ENCODE measurements around the gene NOP53. TPM values are rescaled to one million over a fixed set of nuclear protein-coding genes. Genes with fewer than 3 reads are reported as not detected.

Gene NOP53
- total and polyA plus RNA-seq, 9 of the 15 experiments (the other 6 are each of a cell fraction or from before 2014, with no cell fraction given), result 6.5 to 274 (median 145) TPM

DNA sequence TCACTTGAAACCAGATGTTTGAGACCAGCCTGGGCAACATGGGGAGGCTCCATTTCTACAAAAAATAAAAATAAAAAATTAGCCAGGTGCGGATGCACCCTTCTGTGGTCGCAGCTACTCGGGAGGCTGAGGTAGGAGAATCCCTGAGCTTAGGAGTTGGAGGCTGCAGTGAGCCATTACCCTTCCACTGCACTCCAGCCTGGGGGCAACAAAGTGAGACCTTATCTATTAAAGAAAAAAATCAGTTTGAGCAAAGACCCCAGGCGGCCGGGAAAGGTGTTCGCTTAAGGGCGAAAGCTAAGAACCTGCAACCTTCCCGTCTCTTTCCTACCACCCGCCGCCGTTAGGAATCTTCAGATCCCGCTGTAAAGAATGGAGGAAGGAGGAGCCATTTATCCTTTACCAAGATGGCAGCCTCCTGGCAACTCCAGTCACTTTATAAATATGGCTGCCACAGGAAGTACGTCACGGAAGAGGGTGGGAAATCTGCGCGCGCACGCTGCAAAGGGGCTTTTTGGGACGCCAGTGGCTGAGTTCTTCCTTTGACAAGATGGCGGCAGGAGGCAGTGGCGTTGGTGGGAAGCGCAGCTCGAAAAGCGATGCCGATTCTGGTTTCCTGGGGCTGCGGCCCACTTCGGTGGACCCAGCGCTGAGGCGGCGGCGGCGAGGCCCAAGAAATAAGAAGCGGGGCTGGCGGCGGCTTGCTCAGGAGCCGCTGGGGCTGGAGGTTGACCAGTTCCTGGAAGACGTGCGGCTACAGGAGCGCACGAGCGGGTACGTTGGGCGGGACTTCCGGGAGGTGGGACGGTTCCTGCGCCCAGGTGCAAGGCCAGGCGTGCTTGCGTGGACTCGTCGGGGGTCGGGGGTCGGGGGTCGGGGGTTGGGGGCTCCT, at the start of gene NOP53 (continued):
- TF ChIP-seq, protein P1, sequence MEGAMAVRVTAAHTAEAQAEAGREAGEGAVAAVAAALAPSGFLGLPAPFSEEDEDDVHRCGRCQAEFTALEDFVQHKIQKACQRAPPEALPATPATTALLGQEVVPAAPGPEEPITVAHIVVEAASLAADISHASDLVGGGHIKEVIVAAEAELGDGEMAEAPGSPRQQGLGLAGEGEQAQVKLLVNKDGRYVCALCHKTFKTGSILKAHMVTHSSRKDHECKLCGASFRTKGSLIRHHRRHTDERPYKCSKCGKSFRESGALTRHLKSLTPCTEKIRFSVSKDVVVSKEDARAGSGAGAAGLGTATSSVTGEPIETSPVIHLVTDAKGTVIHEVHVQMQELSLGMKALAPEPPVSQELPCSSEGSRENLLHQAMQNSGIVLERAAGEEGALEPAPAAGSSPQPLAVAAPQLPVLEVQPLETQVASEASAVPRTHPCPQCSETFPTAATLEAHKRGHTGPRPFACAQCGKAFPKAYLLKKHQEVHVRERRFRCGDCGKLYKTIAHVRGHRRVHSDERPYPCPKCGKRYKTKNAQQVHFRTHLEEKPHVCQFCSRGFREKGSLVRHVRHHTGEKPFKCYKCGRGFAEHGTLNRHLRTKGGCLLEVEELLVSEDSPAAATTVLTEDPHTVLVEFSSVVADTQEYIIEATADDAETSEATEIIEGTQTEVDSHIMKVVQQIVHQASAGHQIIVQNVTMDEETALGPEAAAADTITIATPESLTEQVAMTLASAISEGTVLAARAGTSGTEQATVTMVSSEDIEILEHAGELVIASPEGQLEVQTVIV (CRISPR knock-in tag; IDR thresholded peaks at IDR 0.05; ENCODE audit: borderline replicate concordance), result no peak
- no peak for TF ChIP-seq CTCF (IDR thresholded peaks at IDR 0.05 in 2 of 3, conservative IDR thresholded peaks at IDR 0.05 in 1 of 3; ENCODE audit: insufficient read depth in 2 of 3, low read depth in 1 of 3, low read length in 3 of 3)
- TF ChIP-seq ELK1 (CRISPR knock-in tag; IDR thresholded peaks at IDR 0.05), result no peak
- no peak for TF ChIP-seq ZNF274 (IDR thresholded peaks at IDR 0.05; ENCODE audit: borderline replicate concordance, low read depth, low read length)
- TF ChIP-seq, protein P2, sequence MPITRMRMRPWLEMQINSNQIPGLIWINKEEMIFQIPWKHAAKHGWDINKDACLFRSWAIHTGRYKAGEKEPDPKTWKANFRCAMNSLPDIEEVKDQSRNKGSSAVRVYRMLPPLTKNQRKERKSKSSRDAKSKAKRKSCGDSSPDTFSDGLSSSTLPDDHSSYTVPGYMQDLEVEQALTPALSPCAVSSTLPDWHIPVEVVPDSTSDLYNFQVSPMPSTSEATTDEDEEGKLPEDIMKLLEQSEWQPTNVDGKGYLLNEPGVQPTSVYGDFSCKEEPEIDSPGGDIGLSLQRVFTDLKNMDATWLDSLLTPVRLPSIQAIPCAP (CRISPR knock-in tag; IDR thresholded peaks at IDR 0.05; ENCODE audit: borderline replicate concordance), result no peak
- no peak for TF ChIP-seq ZC3H11A (IDR thresholded peaks at IDR 0.05; ENCODE audit: low read depth, low read length)
- TF ChIP-seq ZNF444 (CRISPR knock-in tag; IDR thresholded peaks at IDR 0.05), result no peak
- TF ChIP-seq SIN3A (IDR thresholded peaks at IDR 0.05; ENCODE audit: borderline replicate concordance in 2 of 2, control insufficient read depth in 1 of 2, low read depth in 2 of 2, low read length in 2 of 2), result peak in 1 of 2 experiments; percentile 81; a peak in 2 of 4 replicates
- TF ChIP-seq U2AF2 (optimal IDR thresholded peaks at IDR 0.05; ENCODE audit: low read depth, low read length), result no peak
- no peak for TF ChIP-seq HNRNPUL1 (IDR thresholded peaks at IDR 0.05; ENCODE audit: low read length)
- TF ChIP-seq ZFPM2 (CRISPR knock-in tag; IDR thresholded peaks at IDR 0.05), result no peak
- TF ChIP-seq ZNF778 (CRISPR knock-in tag; IDR thresholded peaks at IDR 0.05), result no peak
- peak; percentile 83 for TF ChIP-seq RBBP5 (IDR thresholded peaks at IDR 0.05; ENCODE audit: borderline replicate concordance, insufficient read depth, low read length, poor library complexity, severe bottlenecking)
- TF ChIP-seq SMARCA5 (IDR thresholded peaks at IDR 0.05), result no peak
- TF ChIP-seq BMI1 (IDR thresholded peaks at IDR 0.05; ENCODE audit: low read length), result no peak
- TF ChIP-seq GTF2A2 (tag; IDR thresholded peaks at IDR 0.05), result no peak
- no peak for TF ChIP-seq BRD9 (IDR thresholded peaks at IDR 0.05; ENCODE audit: low read depth, partially characterized antibody)
- TF ChIP-seq ZNF253 (CRISPR knock-in tag; conservative IDR thresholded peaks at IDR 0.05), result no peak
- TF ChIP-seq ZNF280A (IDR thresholded peaks at IDR 0.05; ENCODE audit: low read depth, partially characterized antibody), result no peak
